Activated gamma-delta T cell treated with Interleukin-2 at 50 U/mL for 16 hours (primary cell): ENCODE measurements around the gene IFI30.

ENCODE experiments used
- DNase-seq: peaks from one replicate; pipeline ENCODE4 v3.0.0-alpha.2; 2020

The IFI30 gene

DNA sequence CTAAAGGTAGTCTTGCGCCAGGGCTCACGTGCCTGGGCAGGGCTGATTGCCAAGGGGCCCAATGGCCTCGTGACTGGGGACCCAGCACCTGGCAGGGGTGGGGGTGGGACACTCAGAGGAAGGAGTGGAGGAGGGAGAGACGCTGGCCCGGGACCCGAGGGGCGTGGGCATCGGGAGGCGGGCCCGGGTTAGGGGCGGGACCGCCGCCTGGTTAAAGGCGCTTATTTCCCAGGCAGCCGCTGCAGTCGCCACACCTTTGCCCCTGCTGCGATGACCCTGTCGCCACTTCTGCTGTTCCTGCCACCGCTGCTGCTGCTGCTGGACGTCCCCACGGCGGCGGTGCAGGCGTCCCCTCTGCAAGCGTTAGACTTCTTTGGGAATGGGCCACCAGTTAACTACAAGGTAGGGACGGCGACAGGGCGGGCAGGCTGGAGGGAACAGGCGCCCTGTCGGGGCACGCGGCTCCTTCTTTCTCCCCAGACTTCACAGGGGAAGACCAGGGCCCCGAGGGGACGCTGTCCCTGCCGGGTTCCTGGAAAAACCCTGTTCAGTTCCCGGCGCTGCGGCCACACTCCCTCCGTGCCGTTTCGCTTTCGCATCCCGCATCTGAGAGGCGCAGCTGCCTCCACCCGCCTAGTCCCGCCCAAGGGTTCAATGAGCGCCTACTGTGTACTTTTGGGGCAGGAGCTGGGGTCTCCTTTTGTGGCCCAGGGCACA lies at the start of gene IFI30:
IFI30 (plus strand) TSS at position 242 of the 717 bp plus-strand sequence; CDS start at position 271, 29 bp downstream.
- peak; percentile 43 for DNase-seq

DNA sequence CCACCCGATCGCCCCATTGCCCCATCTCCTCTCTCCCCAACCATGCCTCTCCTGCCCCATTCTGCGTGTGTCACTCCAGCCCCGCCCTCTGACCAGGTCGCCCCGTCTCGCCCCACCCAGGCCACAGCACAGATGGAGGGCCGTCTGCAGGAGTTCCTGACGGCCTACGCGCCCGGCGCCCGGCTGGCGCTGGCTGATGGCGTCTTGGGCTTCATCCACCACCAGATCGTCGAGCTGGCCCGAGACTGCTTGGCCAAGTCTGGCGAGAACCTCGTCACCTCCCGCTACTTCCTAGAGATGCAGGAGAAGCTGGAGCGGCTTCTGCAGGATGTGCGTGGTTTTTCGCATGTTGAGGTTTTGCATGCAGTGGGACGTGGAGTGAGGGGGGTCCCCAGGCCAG lies 49.8 kb upstream of the IFI30 start:
- no peak for DNase-seq

DNA sequence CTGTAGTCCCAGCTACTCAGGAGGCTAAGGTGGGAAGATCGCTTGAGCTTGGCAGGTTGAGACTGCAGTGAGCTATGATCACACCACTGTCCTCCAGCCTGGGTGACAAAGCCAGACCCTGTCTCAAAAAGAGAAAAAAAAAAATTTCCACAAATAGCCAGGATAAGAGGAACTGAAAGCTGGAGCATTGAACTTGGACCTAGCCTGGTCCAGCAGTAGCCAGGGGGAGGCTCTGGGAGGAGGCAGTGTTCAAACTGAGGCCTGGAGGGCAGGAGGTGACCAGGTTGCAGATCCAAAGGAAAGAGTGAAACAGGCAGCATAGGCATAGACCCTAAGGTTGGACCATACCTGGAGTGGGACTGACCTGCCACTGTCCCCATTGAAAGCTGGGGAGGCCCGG lies 47.5 kb upstream of the IFI30 start:
- no peak for DNase-seq

DNA sequence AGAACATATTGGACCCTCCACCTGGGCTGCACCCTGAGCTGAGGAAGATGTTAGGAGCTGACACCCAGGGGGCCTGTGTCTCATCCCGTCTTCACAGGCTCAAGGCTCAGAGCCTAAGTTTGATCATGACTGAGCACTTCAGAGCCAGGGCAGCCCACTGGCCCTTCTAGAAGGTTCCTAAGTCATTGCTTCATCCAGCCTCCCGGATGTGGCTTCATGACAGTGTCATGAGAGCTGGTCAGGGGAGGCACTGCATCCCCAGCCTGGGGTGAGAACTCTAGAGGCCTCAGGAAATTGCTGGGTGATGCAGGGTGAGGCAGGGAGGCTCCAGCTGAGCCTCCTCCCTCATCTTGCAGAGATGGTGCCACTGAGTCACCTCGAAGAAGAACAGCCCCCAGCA lies 45.6 kb upstream of the IFI30 start:
- DNase-seq = no peak

DNA sequence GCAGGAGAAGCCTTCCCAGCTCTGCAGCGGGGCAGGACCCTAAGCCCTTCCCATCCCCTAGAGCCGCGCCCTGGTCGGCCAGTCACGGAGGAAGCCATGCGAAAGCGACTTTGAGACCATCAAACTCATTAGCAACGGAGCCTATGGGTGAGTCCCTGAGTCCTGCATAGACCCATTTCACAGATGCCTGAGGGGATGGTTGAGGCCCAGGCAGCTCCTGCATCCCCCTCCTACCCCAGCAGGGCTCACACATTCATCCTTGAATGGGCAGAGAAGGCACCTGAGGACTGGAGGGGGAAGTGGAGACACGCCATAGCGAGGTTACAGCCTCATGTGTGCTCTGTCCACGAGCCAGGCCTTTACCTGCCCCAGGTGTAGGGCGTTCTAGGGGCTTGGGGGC lies 44.8 kb upstream of the IFI30 start:
- no peak for DNase-seq

DNA sequence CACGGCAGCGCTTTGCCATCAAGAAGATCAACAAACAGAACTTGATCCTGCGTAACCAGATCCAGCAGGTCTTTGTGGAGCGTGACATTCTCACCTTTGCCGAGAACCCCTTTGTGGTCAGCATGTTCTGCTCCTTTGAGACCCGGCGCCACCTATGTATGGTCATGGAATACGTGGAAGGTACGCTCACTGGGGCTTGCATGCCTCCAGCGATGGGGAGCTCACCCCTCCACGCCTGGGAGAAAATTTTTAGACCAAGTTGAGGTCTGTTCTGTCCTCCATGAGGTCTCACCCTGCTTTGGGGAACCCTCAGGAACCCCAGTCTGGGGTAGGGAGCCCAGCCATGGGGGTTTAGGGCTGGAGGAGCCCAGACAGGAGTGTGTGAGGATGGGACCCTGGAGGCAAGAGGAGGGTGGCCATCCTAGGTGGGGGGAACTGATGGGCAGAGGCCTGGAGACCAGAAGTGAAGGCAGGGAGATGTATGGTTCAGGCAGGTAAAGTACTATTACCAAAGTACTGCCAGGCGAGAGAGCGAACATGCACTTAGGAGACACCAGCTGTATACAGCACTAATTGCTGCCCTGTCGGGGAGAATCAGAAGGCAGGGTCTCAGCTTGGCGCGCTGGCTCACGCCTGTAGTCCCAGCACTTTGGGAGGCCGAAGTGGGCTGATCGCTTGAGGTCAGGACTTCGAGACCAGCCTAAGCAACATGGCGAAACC lies 42.9 kb upstream of the IFI30 start:
- DNase-seq = no peak

DNA sequence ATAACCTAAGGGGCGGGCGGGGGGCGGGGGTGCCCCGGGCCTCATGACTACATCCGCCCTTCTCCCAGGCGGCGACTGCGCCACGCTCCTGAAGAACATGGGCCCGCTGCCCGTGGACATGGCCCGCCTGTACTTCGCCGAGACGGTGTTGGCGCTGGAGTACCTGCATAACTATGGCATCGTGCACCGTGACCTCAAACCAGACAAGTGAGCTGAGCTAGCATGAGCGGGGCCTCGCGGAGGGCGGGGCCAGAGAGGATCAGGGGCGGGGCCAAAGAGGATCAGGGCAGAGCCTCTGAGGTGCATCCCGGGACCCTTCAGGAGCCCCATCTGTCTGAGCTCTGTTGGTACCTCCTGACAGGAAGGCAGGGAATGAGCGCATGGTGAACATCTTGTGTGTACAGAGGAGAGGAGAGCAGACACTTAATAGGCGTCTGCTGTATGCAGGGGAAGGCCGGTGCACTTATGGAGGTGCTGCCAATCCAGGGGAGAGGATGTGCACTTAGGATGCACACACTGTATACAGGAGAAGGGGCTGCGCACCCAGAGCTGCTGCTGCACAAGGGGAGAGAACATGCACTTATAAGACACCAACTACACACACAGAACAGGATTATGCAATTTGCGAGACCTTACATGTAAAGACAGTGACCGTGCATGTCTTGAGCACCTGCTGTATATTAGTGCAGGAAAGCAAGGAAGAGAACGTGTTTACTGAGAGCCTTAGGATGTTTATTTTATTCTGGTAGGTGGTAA lies 41.6 kb upstream of the IFI30 start:
- no peak for DNase-seq

DNA sequence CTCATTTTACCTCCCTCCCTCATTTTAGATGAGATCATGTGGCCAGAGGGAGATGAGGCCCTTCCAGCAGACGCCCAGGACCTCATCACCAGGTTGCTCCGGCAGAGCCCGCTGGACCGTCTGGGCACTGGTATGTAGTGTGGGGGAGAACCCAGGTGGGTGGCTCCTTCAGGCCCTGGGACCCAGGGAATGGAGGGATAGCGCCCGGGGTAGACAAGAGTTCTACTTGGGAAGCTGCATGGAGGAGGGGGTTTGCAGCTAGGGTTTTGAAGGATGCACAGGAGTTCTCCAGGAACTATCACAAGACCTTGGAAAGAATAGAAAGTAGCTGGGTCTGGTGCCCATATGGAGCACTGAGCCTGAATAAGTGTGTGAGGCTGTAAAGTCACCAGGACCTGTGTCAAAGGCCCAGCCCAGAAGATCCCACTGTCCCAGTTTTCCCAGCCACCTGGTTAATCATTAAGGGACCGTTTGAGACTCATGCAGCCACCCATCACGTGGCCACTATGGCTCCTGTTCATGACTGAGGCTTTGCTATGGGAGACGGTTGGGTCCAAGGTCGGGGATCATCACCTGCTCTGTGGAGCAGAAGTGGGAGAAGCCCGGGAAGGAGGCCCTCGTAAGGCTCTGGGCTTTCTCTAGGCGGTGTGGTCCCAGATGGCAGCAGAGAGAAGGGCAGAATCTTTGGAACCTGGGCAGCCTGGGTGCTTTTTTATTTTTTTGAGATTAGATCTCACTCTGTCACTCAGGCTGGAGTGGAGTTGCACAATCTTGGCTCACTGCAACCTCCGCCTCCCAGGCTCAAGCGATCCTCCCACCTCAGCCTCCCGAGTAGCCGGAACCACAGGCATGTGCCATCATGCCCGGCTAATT lies 37.7 kb upstream of the IFI30 start:
- DNase-seq = no peak

DNA sequence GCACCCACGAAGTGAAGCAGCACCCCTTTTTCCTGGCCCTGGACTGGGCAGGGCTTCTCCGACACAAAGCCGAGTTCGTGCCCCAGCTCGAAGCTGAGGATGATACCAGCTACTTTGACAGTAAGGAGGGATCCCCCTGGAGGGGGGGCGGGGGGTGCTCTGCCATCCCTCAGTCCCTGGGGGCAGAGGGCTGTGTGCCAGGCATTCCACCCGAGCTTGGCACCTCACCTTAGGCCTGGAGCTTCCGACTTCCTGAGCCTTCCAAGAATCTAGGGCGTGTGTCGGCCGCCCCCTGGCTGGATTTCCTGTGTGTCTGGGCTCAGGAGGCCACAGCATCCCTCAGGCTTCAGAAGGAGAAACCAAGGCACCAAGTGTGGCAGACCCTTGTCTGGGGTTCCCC lies 36.4 kb upstream of the IFI30 start:
- no peak for DNase-seq

DNA sequence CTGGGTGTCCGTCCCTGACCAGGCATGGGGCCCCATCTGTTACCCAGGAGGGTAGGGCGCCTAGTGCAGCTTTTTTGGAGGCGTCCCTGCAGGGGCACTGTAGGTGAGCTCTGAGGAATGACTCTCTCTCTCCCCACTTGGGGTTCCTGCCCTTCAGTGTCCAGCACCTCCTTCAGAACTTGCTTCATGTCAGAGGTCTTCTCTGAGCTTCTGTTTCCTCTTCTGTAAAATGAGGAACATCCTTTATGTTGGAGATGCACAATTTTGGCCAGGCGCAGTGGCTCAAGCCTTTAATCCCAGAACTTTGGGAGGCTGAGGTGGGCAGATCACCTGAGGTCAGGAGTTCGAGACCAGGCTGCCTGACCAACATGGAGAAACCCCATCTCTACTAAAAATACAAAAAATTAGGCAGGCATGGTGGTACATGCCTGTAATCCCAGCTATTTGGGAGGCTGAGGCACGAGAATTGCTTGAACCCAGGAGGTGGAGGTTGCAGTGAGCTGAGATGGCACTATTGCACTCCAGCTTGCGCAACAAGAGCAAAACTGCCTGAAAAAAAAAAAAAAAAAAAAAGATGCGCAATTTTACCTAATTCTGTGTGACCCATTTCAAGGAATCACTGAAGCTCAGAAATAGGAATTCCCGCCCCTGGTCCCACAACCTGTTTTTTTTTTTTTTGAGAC lies 35.8 kb upstream of the IFI30 start:
- DNase-seq = no peak

DNA sequence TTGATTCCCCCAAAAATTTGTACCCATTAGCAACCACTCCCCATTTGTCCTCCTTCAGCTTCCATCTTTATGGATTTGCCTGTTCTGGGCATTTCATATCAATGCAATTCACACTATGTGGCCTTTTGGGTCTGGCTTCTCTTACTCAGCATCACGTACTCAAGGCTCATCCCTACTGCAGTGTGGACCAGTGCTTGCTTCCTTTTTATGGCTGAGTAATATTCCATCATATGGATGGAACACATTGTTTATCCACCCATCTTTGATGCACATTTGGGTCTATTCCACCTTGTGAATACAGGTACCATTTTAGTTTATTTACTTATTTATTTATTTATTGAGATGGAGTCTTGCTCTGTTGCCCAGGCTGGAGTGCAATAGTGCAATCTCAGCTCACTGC lies 33.1 kb upstream of the IFI30 start:
- no peak for DNase-seq

DNA sequence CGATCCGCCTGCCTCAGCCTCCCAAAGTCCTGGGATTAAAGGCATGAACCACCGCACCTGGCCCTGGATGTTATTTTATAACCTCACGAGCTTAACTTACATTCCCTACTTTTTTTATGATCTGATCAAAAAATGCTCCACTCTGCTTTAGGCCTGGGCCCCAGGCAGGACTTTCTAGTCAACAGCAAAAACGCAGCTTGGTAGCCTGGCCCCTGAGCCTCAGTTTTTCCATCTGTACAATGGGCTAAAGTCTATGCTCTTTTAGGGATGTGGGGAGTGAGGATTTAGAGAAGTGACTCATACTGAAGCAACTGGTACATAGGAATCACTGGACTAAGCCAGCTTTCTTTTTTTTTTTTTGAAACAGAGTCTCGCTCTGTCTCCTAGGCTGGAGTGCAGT lies 32.6 kb upstream of the IFI30 start:
- no peak for DNase-seq

DNA sequence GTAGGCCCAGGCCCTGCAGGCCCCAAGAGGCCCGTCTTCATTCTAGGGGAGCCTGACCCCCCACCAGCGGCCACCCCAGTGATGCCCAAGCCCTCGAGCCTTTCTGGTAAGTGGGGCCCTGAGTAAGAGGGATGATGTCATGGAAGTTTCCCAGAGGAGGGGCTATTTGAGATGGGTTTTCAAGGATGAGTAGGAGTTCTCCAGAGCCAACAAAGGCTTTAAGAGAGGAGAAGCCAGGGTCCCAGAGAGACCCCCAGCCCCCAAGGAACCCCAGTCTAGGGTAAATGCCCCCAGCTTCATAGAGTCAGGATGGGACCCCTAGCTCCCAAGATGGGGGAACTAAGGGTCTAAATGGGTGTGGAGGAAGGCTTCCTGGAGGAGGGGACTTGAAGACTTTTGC lies 29.7 kb upstream of the IFI30 start:
- no peak for DNase-seq

DNA sequence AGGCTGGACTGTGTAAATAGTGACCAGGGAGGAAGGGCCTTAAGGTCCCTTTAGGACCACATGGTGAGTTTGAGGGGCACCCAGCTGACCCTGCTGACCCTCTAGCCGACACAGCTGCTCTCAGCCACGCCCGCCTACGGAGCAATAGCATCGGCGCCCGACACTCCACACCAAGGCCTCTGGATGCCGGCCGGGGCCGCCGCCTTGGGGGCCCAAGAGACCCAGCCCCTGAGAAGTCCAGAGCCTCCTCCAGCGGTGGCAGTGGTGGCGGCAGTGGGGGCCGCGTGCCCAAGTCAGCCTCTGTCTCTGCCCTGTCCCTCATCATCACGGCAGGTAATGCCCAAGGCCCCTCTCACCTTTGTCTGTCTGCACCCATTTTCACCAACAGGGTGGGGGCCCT lies 29.3 kb upstream of the IFI30 start:
- no peak for DNase-seq

DNA sequence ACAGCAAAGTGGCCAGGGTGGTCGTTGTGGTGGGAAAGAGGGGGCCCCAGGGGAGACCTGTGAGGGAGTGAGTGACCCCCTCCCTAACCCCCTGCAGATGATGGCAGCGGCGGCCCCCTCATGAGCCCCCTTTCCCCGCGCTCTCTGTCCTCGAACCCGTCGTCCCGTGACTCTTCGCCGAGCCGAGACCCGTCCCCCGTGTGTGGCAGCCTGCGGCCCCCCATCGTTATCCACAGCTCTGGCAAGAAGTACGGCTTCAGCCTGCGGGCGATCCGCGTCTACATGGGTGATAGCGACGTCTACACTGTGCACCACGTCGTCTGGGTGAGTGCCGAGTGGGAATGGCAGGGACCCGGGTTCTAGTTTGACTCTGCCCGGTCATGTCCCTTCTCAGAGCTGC lies 28.7 kb upstream of the IFI30 start:
- no peak for DNase-seq

DNA sequence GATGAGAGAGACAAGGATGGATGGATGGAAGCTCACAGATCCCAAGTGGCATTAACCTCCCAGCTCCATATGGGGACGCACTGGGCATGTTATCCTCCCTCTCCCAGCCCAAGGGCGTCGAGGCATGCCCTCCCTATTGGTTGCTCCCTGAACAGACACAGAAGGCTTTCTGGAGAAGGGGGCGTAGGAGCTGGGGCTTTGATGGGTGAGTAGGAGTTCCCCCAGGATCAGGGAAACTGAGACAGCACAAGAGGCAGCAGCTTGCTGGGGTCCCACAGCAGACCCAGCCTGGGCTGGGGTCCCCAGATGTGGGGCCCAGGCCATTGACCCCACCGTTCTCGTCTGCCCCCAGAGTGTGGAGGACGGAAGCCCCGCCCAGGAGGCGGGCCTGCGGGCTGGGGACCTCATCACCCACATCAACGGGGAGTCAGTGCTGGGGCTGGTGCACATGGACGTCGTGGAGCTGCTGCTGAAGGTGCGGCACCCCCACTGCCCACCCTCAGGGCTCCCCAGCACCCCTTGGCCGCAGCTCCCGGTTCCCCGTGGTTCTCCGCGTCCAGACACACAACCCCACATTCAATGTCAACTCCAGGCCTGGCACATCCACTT lies 28.1 kb upstream of the IFI30 start:
- DNase-seq = no peak

DNA sequence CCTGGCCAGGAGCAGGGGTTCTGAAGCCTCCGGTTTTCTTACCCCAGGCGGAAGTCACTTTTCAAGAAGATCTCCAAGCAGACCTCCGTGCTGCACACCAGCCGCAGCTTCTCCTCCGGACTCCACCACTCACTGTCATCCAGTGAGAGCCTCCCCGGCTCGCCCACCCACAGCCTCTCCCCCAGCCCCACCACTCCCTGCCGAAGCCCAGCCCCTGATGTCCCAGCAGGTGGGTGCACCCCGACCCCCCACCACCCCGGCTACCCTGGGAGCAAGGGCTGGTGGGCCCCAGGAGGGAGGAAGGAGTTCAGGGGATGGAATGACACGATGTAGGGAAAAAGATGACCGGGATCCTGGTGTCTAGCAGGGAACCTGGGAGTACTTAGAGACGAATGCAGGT lies 26.2 kb upstream of the IFI30 start:
- DNase-seq = no peak

DNA sequence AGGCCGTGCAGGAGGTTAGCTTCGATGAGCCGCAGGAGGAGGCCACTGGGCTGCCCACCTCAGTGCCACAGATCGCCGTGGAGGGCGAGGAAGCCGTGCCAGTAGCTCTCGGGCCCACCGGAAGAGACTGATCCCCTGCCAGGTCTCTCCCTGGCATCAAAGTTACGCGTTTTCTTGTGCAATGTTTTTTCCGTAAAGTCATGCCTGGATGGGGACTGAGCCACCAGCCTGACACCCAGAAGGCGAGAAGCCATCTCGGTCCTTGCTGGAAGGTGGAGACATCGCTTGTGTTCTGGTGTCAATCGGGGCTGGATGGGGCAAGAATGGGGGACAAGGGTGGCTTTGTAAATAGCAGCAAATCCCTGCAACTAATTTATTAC lies 24.0 kb upstream of the IFI30 start:
- DNase-seq = no peak

DNA sequence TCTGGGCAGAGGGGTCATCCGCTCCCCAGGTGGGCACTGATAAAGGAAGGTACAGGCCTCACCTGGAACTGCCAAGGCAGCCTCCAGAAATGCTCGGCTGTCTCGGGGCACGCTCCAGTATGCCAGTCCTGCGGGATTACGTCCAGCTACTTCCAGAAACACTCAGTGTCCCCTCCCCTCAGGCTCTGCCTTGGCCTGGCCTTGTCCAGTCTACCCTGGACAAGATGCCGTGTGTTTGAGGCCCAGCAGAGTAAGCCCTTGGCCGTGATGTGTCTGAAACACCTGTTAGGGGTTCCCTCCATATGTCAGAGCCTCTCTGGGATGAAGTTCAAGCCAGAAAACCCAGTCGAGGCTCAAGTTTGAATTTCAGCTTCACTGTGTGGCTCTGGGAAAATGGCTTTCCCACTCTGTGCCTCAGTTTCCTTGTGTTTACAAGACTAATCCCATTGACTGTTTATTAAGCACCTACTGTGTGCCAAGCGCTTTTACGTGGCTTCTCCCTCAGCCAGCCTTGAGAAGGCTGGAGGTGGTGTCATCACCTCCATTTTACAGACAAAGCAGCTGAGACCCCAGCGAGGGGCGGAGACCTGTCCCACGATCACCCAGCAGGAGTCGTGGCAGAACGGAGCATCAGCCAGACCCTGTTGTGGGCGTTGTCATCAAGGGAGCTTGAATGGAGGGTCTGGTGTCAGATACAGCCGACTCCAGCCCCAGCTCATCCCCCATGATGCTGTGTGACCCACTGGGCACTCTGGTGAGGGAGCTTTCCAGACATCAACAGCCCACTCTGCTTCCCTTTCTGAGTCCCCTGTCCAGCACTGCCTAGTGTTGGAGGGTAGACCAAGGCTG lies 22.6 kb upstream of the IFI30 start:
- DNase-seq = no peak

DNA sequence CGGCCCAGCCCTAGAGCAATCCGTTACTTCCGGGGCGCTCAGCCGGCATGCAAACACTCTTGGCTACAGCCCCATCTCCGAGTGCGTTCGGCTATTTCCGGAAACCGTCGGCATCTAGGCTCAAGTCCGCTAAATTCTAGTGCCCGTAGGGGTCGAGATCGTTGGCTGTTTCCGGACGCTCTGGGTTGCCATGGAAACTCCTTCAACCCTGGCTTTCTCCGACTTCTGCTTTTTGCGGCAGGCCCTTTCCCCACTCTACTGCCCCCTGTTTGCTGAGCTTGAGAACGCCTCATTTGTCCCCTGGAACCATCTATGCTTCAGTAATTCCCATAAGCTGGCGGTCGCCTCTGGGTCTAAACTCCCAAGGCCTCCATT lies 21.2 kb upstream of the IFI30 start:
- DNase-seq = peak; percentile 98
